ENCODE data around the gene MYADML2. TPM values are rescaled to one million over a fixed set of nuclear protein-coding genes. Genes with fewer than 3 reads are reported as not detected.

The MYADML2 gene
- total RNA-seq, 2 donors from 2014 or later = not detected

- peaks cover 12% of the 10 kb centered on the region for H3K4me1 Mint-ChIP-seq
- H3K27me3 ChIP-seq (ENCODE audit: control insufficient read depth, insufficient read depth, low read length, poor library complexity, severe bottlenecking) = no peaks in the 10 kb centered on the region
- TF ChIP-seq, protein P1, sequence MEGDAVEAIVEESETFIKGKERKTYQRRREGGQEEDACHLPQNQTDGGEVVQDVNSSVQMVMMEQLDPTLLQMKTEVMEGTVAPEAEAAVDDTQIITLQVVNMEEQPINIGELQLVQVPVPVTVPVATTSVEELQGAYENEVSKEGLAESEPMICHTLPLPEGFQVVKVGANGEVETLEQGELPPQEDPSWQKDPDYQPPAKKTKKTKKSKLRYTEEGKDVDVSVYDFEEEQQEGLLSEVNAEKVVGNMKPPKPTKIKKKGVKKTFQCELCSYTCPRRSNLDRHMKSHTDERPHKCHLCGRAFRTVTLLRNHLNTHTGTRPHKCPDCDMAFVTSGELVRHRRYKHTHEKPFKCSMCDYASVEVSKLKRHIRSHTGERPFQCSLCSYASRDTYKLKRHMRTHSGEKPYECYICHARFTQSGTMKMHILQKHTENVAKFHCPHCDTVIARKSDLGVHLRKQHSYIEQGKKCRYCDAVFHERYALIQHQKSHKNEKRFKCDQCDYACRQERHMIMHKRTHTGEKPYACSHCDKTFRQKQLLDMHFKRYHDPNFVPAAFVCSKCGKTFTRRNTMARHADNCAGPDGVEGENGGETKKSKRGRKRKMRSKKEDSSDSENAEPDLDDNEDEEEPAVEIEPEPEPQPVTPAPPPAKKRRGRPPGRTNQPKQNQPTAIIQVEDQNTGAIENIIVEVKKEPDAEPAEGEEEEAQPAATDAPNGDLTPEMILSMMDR (conservative IDR thresholded peaks at IDR 0.05) = no peak
- peaks cover 46% of the 10 kb centered on the region for H3K36me3 ChIP-seq (ENCODE audit: control insufficient read depth, insufficient read depth, low read length)
- 95 to 100% methylated on average over 22 to 34 of the region's 36 CpGs for WGBS, 2 experiments (ENCODE audit: insufficient coverage in 1 of 2, insufficient read length in 1 of 2)
- H3K27me3 Mint-ChIP-seq (ENCODE audit: insufficient read depth) = no peaks in the 10 kb centered on the region
- DNase-seq = no peak
- H3K9me3 Mint-ChIP-seq = no peaks in the 10 kb centered on the region
- no peak overlapping the region for H3K27ac ChIP-seq (ENCODE audit: low read depth, low read length)
- no peaks in the 10 kb centered on the region for H3K9me3 ChIP-seq (ENCODE audit: control insufficient read depth, low read length)
- peaks cover 10% of the 10 kb centered on the region for H3K4me1 ChIP-seq (ENCODE audit: control insufficient read depth, insufficient read depth, low read length)
- H3K9ac ChIP-seq (ENCODE audit: extremely low read depth, low read length, poor library complexity, severe bottlenecking) = no peak overlapping the region
- H3K4me3 Mint-ChIP-seq = no peak overlapping the region
- H3K4me3 ChIP-seq (ENCODE audit: low read length) = no peak overlapping the region
- no peak overlapping the region for H3K27ac Mint-ChIP-seq
- H3K36me3 Mint-ChIP-seq (ENCODE audit: low read depth) = peaks cover 30% of the 10 kb centered on the region
These were observed 32.8 kb downstream of the MYADML2 start for GRCh38 chr17:81914103-81914850.

GRCh38 chr17:81913394-81914102 lies 33.5 kb downstream of the MYADML2 start:
- no peak overlapping the region for H3K4me3 ChIP-seq (ENCODE audit: low read length)
- H3K9ac ChIP-seq (ENCODE audit: extremely low read depth, low read length, poor library complexity, severe bottlenecking) = no peak overlapping the region
- Mint-ChIP-seq H3K9me3 (no peaks in the 10 kb centered on the region), H3K4me1 (peaks cover 12% of the 10 kb centered on the region), H3K27ac (no peak overlapping the region), H3K4me3 (no peak overlapping the region), H3K36me3 (ENCODE audit: low read depth) (peaks cover 29% of the 10 kb centered on the region), H3K27me3 (ENCODE audit: insufficient read depth) (no peaks in the 10 kb centered on the region)
- H3K9me3 ChIP-seq (ENCODE audit: control insufficient read depth, low read length) = no peaks in the 10 kb centered on the region
- H3K4me1 ChIP-seq (ENCODE audit: control insufficient read depth, insufficient read depth, low read length) = peaks cover 10% of the 10 kb centered on the region
- DNase-seq = no peak
- no peak overlapping the region for H3K27ac ChIP-seq (ENCODE audit: low read depth, low read length)
- no peaks in the 10 kb centered on the region for H3K27me3 ChIP-seq (ENCODE audit: control insufficient read depth, insufficient read depth, low read length, poor library complexity, severe bottlenecking)
- H3K36me3 ChIP-seq (ENCODE audit: control insufficient read depth, insufficient read depth, low read length) = peaks cover 54% of the 10 kb centered on the region
- TF ChIP-seq, protein P1 (conservative IDR thresholded peaks at IDR 0.05) = no peak
- 94 to 98% methylated on average over 25 to 31 of the region's 31 CpGs for WGBS, 2 experiments (ENCODE audit: insufficient coverage in 1 of 2, insufficient read length in 1 of 2)

DNA sequence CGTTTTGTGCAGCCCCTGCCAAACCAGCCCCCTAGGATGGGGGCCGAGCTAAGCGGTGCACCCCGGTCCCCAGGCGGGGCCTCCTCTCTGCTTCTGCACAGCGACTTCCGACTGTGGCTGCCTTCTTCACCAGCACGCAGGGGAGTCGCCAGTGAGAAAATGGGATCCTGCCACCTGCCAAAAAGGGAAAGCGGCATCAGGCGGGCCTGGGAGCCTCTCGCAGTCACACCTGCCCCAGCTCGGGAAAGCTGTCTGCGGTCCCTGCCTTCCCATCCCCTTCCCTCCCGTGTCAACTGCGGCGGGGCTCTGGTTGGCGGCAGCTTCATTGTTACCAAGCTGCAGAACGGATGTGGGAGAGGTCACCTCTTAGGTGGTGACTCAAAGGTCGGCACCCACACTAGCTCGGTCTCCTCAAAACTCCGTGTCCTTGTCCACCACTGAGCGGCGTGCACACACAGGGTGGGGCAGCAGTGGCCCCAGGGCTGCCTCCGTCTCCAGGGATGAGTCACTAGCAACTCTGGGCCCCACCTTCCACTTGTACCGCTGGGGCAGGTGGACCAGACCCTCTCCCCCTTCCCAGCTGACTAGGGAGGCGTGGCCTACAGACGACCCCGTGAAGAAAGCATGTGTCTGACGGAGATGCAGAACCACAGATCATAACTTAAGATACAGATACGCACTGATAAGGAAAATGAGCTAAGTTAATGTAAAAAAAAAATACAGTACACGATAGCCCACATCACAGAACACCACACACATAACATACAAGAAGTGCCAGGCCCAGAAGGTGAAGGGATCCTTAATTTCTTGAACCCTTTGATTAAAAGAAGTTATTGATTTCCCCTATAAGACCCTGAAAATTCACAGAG lies 34.4 kb downstream of the MYADML2 start:
- no peak overlapping the region for H3K4me3 ChIP-seq (ENCODE audit: low read length)
- TF ChIP-seq, protein P1 (conservative IDR thresholded peaks at IDR 0.05) = no peak
- peaks cover 12% of the 10 kb centered on the region for H3K4me1 Mint-ChIP-seq
- H3K4me3 Mint-ChIP-seq = no peak overlapping the region
- no peaks in the 10 kb centered on the region for H3K27me3 Mint-ChIP-seq (ENCODE audit: insufficient read depth)
- no peak for DNase-seq
- H3K27me3 ChIP-seq (ENCODE audit: control insufficient read depth, insufficient read depth, low read length, poor library complexity, severe bottlenecking) = no peaks in the 10 kb centered on the region
- peaks cover 10% of the 10 kb centered on the region for H3K4me1 ChIP-seq (ENCODE audit: control insufficient read depth, insufficient read depth, low read length)
- no peaks in the 10 kb centered on the region for H3K9me3 Mint-ChIP-seq
- peaks cover 33% of the 10 kb centered on the region for H3K36me3 Mint-ChIP-seq (ENCODE audit: low read depth)
- H3K9me3 ChIP-seq (ENCODE audit: control insufficient read depth, low read length) = no peaks in the 10 kb centered on the region
- H3K36me3 ChIP-seq (ENCODE audit: control insufficient read depth, insufficient read depth, low read length) = peaks cover 61% of the 10 kb centered on the region
- 94 to 95% methylated on average over 18 to 30 of the region's 32 CpGs for WGBS, 2 experiments (ENCODE audit: insufficient coverage in 1 of 2, insufficient read length in 1 of 2)
- no peak overlapping the region for H3K9ac ChIP-seq (ENCODE audit: extremely low read depth, low read length, poor library complexity, severe bottlenecking)
- no peak overlapping the region for H3K27ac ChIP-seq (ENCODE audit: low read depth, low read length)
- H3K27ac Mint-ChIP-seq = no peak overlapping the region
